Stimulated activated CD4-positive, alpha-beta T cell treated with anti-CD3 and anti-CD28 coated beads, Interleukin-4, amount 100 ng/mL, for 4 hours (primary cell): ENCODE data around the gene AGO1.
"Not testable (repeated sequence)": the region's sequence is repeated elsewhere in the genome, so short reads cannot be mapped to it uniquely, and the experiment has no call there.

Experiments used
- DNase-seq, 2 experiments: peaks; one replicate each; pipeline ENCODE4 v3.0.0-alpha.2; 2020

Gene AGO1

GRCh38 chr1:35870651-35871309 lies 12.2 kb upstream of the AGO1 start:
- DNase-seq: no peak

- DNase-seq: no peak
Observed at GRCh38 chr1:35873243-35873750, 9.7 kb upstream of the AGO1 start.

GRCh38 chr1:35874115-35874514 lies 8.9 kb upstream of the AGO1 start:
- DNase-seq: not testable (repeated sequence)

GRCh38 chr1:35876988-35877387 lies 6.0 kb upstream of the AGO1 start:
- no peak for DNase-seq

- no peak for DNase-seq
Observed at GRCh38 chr1:35881850-35882273, 1.1 kb upstream of the AGO1 start.

GRCh38 chr1:35882586-35882944 lies 444 bp upstream of the AGO1 start:
- no peak for DNase-seq

- DNase-seq: peak; percentile 53 to 58
Observed at GRCh38 chr1:35883635-35884101, 659 bp downstream of the AGO1 start.

GRCh38 chr1:35884934-35885333 lies 1.9 kb downstream of the AGO1 start:
- no peak for DNase-seq

GRCh38 chr1:35885961-35886558 lies 3.1 kb downstream of the AGO1 start:
- no peak for DNase-seq

GRCh38 chr1:35886577-35887431 lies 3.8 kb downstream of the AGO1 start:
- no peak for DNase-seq

- no peak for DNase-seq
Observed at GRCh38 chr1:35887508-35887907, 4.5 kb downstream of the AGO1 start.

GRCh38 chr1:35888255-35888654 lies 5.2 kb downstream of the AGO1 start:
- DNase-seq: no peak

- DNase-seq: not testable (repeated sequence)
Observed at GRCh38 chr1:35888981-35889380, 6.0 kb downstream of the AGO1 start.

- no peak for DNase-seq
Observed at GRCh38 chr1:35893051-35893879, 10.3 kb downstream of the AGO1 start.

- no peak for DNase-seq
Observed at GRCh38 chr1:35894183-35894582, 11.2 kb downstream of the AGO1 start.

GRCh38 chr1:35894656-35895055 lies 11.6 kb downstream of the AGO1 start:
- no peak for DNase-seq

GRCh38 chr1:35899941-35900340 lies 16.9 kb downstream of the AGO1 start:
- DNase-seq: no peak

GRCh38 chr1:35901235-35901634 lies 18.2 kb downstream of the AGO1 start:
- no peak for DNase-seq

GRCh38 chr1:35902671-35903070 lies 19.7 kb downstream of the AGO1 start:
- no peak for DNase-seq

GRCh38 chr1:35914717-35915116 lies 31.7 kb downstream of the AGO1 start:
- no peak for DNase-seq

GRCh38 chr1:35915693-35916092 lies 32.7 kb downstream of the AGO1 start:
- DNase-seq: no peak

- DNase-seq: no peak
Observed at GRCh38 chr1:35923791-35924221, 40.8 kb downstream of the AGO1 start.

GRCh38 chr1:35924838-35925237 lies 41.8 kb downstream of the AGO1 start:
- no peak for DNase-seq
